HL-60 (cell line): ENCODE measurements around the gene TMEM63A.

Source experiments
- DNase-seq, 2 experiments: peaks; one replicate each; pipeline ENCODE4 v3.0.0-alpha.2; 2010 to 2020; ENCODE audit warnings: low read depth in 1 of 2, low spot score in 1 of 2
- H3K27ac ChIP-seq: fragments of 250-450 bp; sonication (Bioruptor Pico); replicated peaks from 2 replicates; pipeline ENCODE4 v1.5.1; 2020; ENCODE audit warnings: mild to moderate bottlenecking, moderate library complexity
- H3K27me3 ChIP-seq: fragments of 250-450 bp; sonication (Bioruptor Pico); 2 replicates; pipeline ENCODE4 v1.5.1; 2021; ENCODE audit warnings: mild to moderate bottlenecking, moderate library complexity; ENCODE audit not compliant: insufficient read depth, poor library complexity, severe bottlenecking
- H3K4me3 ChIP-seq: replicated peaks from 2 replicates; pipeline ENCODE4 v1.5.1; 2011; ENCODE audit warnings: mild to moderate bottlenecking, control low read depth, low read length; ENCODE audit not compliant: insufficient read depth
- CTCF ChIP-seq: IDR thresholded peaks from one replicate; pipeline ENCODE4 v1.5.1; 2011; ENCODE audit warnings: low read length, control low read depth, inconsistent platforms; ENCODE audit not compliant: insufficient read depth
- GABPA ChIP-seq: IDR thresholded peaks from 2 replicates; pipeline ENCODE4 v1.6.1; 2012; ENCODE audit warnings: low read depth
- POLR2AphosphoS5 ChIP-seq: IDR thresholded peaks from 2 replicates; pipeline ENCODE4 v1.6.1; 2012; ENCODE audit warnings: low read depth
- REST ChIP-seq: IDR thresholded peaks from 2 replicates; pipeline ENCODE4 v1.6.1; 2012; ENCODE audit warnings: low read depth; ENCODE audit not compliant: insufficient replicate concordance
- SPI1 ChIP-seq: IDR thresholded peaks from 2 replicates; pipeline ENCODE4 v1.6.1; 2012; ENCODE audit warnings: low read depth, mild to moderate bottlenecking, borderline replicate concordance

TMEM63A gene

GRCh38 chr1:225845097-225845496 is 37.1 kb downstream of the TMEM63A start:
- TF ChIP-seq REST (no peak), SPI1 (no peak), GABPA (no peak), POLR2AphosphoS5 (no peak), CTCF (no peak)
- DNase-seq = no peak
- H3K27me3 ChIP-seq = no peaks in the 10 kb centered on the region
- H3K27ac ChIP-seq = no peak overlapping the region
- H3K4me3 ChIP-seq = no peak overlapping the region

- Histone ChIP-seq H3K27ac (no peak overlapping the region), H3K4me3 (no peak overlapping the region), H3K27me3 (no peaks in the 10 kb centered on the region)
- no peak for DNase-seq
- TF ChIP-seq SPI1 (no peak), CTCF (no peak), GABPA (no peak), REST (no peak), POLR2AphosphoS5 (0 out of 2 replicates have a peak, but pooled peaks have one; percentile 21)
Observed at GRCh38 chr1:225844236-225845061, 37.7 kb downstream of the TMEM63A start.

GRCh38 chr1:225843426-225843795 is 38.8 kb downstream of the TMEM63A start:
- no peak overlapping the region for H3K4me3 ChIP-seq
- H3K27ac ChIP-seq = no peak overlapping the region
- no peak for DNase-seq
- no peaks in the 10 kb centered on the region for H3K27me3 ChIP-seq
- TF ChIP-seq SPI1 (no peak), CTCF (no peak), REST (no peak), GABPA (no peak), POLR2AphosphoS5 (no peak)
